ENCODE data around the gene SNORC. TPM values are rescaled to one million over a fixed set of nuclear protein-coding genes. Genes with fewer than 3 reads are reported as not detected.

SNORC gene
- total RNA-seq, 4 donors from 2014 or later: 0.45 to 2.5 (median 1.4) TPM

DNA sequence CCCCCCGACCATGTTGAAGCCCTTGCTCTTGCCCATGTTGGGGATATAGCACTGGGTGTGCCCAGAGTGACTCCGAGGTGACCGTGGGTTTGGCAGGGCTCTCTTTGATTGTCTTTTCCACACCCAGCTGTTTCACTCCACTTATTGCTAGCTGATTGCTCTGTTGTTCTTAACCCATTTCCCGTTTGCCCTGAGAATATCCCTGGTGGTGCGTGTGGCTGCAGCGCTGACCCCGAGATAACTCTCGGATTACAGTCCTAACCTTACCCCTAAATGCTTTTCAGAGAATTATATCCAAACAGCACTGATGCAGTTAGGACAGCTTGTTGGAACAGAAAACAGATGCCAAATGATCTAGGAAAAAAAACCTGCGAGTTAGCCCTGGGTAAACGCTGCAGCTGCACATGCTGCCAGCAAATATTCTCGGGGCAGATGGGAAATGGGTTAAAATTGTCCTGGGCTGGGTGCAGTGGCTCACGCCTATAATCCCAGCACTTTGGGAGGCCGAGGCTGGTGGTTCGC is 34.3 kb upstream of the SNORC start:
- H3K4me3 ChIP-seq: no peak overlapping the region
- peaks cover 41 to 89% (median 65%) of the 10 kb centered on the region in 4 donors for H3K36me3 ChIP-seq
- peaks cover 11 to 25% (median 17%) of the 10 kb centered on the region in 4 donors for H3K4me1 ChIP-seq
- no peak for DNase-seq (ENCODE audit: extremely low spot score)
- no peaks in the 10 kb centered on the region for H3K9me3 ChIP-seq
- 90% methylated on average over 14 of the region's 14 CpGs for WGBS
- TF ChIP-seq EP300 (IDR thresholded peaks at IDR 0.05): no peak
- TF ChIP-seq CTCF (IDR thresholded peaks at IDR 0.05): no peak
- no peak for TF ChIP-seq POLR2AphosphoS5 (IDR thresholded peaks at IDR 0.05)
- TF ChIP-seq POLR2A (IDR thresholded peaks at IDR 0.05; ENCODE audit: low read depth): no peak
- no peaks in the 10 kb centered on the region for H3K27me3 ChIP-seq
- intact Hi-C loops (cut with DNase I): no loop called here
- no peak overlapping the region for H3K27ac ChIP-seq (replicated peaks in 1 of 4)

- Histone ChIP-seq H3K9me3 (no peaks in the 10 kb centered on the region), H3K27me3 (no peaks in the 10 kb centered on the region), H3K4me1 (peaks cover 11 to 25% (median 17%) of the 10 kb centered on the region in 4 donors), H3K36me3 (peaks cover 39 to 89% (median 65%) of the 10 kb centered on the region in 4 donors), H3K4me3 (no peak overlapping the region), H3K27ac (replicated peaks in 1 of 4) (no peak overlapping the region)
- TF ChIP-seq POLR2A (IDR thresholded peaks at IDR 0.05; ENCODE audit: low read depth): no peak
- no peak for TF ChIP-seq CTCF (IDR thresholded peaks at IDR 0.05)
- no peak for TF ChIP-seq EP300 (IDR thresholded peaks at IDR 0.05)
- TF ChIP-seq POLR2AphosphoS5 (IDR thresholded peaks at IDR 0.05): no peak
- WGBS: 93% methylated on average over 4 of the region's 4 CpGs
- no peak for DNase-seq (ENCODE audit: extremely low spot score)
- intact Hi-C loops (cut with DNase I): no loop called here
These were observed 33.1 kb upstream of the SNORC start for GRCh38 chr2:232836934-232837333.

- intact Hi-C loops (cut with DNase I): no loop called here
- WGBS: 46% methylated on average over 2 of the region's 2 CpGs
- no peak overlapping the region for H3K27ac ChIP-seq (replicated peaks in 1 of 4)
- DNase-seq (ENCODE audit: extremely low spot score): no peak
- peaks cover 37 to 88% (median 61%) of the 10 kb centered on the region in 4 donors for H3K36me3 ChIP-seq
- H3K4me3 ChIP-seq: no peak overlapping the region
- no peak for TF ChIP-seq POLR2AphosphoS5 (IDR thresholded peaks at IDR 0.05)
- no peak for TF ChIP-seq CTCF (IDR thresholded peaks at IDR 0.05)
- no peak for TF ChIP-seq EP300 (IDR thresholded peaks at IDR 0.05)
- no peak for TF ChIP-seq POLR2A (IDR thresholded peaks at IDR 0.05; ENCODE audit: low read depth)
- H3K4me1 ChIP-seq: peaks cover 14 to 25% (median 17%) of the 10 kb centered on the region in 4 donors
- H3K27me3 ChIP-seq: no peaks in the 10 kb centered on the region
- no peaks in the 10 kb centered on the region for H3K9me3 ChIP-seq
These were observed 31.6 kb upstream of the SNORC start for GRCh38 chr2:232838406-232838874.

DNA sequence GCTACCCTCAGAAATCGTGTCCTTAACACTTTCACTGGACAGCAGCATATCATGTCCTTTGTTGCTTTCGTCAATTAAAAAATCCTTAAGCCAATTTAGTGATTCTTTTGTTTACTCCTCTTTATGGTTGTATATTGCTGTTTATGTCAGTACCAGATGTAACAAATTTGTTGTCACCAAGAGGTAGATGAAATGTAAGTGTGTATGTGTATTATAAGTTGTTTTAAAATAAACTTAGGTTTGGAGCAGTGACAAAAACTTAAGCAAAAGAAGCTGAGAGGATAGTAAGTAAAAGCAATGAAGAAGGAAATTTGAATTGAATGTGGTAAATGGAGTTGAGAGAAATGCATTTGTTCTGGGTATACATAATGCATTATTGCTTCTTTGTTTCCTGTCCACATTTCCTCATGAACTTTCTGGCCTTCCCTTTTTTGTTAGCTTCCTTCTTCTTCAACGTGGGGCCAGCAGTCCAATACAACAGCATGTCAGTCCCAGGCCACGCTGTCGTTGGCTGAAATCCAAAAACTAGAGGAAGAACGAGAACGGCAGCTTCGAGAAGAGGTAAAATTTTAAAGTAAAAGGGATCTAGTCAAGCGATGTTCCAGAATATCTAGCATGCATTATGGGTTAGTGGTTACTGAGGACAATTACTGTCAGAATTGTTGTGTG is 30.5 kb upstream of the SNORC start:
- Histone ChIP-seq H3K36me3 (peaks cover 33 to 89% (median 61%) of the 10 kb centered on the region in 4 donors), H3K4me1 (peaks cover 14 to 25% (median 17%) of the 10 kb centered on the region in 4 donors), H3K4me3 (no peak overlapping the region), H3K27me3 (no peaks in the 10 kb centered on the region), H3K27ac (replicated peaks in 1 of 4) (no peak overlapping the region), H3K9me3 (no peaks in the 10 kb centered on the region)
- TF ChIP-seq CTCF (IDR thresholded peaks at IDR 0.05): no peak
- TF ChIP-seq POLR2A (IDR thresholded peaks at IDR 0.05; ENCODE audit: low read depth): no peak
- no peak for TF ChIP-seq EP300 (IDR thresholded peaks at IDR 0.05)
- TF ChIP-seq POLR2AphosphoS5 (IDR thresholded peaks at IDR 0.05): no peak
- 36% methylated on average over 9 of the region's 9 CpGs for WGBS
- no peak for DNase-seq (ENCODE audit: extremely low spot score)
- intact Hi-C loops (cut with DNase I): no loop called here
